LNCAP (cell line): ENCODE measurements around the gene CRELD2.

ENCODE experiments used
- TF ChIP-seq, protein P1 (sequence below): fragments of 450-650 bp; IDR thresholded peaks from 2 replicates; pipeline ENCODE4 v1.5.1; 2017; ENCODE audit warnings: mild to moderate bottlenecking

The CRELD2 gene

GRCh38 chr22:49917974-49918910, at the start of gene CRELD2, which contains the start of gene ALG12:
TSS of gene CRELD2 (plus strand) at chr22:49918634. CDS start at chr22:49918770, 136 bp downstream.
TSS of gene ALG12 (minus strand) at chr22:49918438. CDS start at chr22:49913765, 4,673 bp downstream.
- TF ChIP-seq, protein P1, sequence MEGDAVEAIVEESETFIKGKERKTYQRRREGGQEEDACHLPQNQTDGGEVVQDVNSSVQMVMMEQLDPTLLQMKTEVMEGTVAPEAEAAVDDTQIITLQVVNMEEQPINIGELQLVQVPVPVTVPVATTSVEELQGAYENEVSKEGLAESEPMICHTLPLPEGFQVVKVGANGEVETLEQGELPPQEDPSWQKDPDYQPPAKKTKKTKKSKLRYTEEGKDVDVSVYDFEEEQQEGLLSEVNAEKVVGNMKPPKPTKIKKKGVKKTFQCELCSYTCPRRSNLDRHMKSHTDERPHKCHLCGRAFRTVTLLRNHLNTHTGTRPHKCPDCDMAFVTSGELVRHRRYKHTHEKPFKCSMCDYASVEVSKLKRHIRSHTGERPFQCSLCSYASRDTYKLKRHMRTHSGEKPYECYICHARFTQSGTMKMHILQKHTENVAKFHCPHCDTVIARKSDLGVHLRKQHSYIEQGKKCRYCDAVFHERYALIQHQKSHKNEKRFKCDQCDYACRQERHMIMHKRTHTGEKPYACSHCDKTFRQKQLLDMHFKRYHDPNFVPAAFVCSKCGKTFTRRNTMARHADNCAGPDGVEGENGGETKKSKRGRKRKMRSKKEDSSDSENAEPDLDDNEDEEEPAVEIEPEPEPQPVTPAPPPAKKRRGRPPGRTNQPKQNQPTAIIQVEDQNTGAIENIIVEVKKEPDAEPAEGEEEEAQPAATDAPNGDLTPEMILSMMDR, result no peak

GRCh38 chr22:49869086-49869830, 49.2 kb upstream of the CRELD2 start:
- TF ChIP-seq, protein P1, result no peak

DNA sequence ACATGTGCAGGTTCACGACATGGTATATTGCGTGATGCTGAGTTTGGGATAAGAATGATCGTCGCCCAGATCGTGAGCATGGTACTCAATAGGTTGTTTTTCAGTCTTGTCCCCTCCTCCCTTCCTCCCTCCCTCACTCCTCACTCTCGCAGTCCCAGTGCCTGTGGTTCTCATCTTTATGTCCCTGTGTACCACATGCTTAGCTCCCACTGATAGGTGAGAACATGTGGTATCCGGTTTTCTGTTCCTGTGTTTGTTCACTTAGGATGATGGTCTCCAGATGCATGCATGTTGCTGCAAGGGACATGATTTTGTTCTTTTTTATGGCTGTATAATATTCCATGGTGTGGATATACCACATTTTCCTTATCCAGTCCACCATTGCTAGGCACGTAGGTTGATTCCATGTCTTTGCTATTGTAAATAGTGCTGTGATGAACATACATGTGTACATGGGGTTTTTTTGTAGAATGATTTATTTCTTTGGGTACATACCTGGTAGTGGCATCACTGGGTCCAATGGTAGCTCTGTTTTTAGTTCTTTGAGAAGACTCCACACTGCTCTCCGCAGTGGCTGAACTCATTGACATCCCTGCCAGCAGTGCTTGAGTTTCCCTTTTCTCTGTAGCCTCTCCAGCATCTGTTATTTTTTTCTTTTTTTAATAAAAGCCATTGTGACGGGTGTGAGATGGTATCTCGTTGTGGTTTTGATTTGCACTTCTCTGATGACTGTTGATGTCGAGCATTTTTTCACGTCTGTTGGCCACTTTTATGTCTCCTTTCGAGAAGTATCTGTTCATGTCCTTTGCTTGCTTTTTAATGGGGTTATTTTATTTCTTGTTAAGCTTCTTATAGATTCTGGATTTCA, 48.4 kb upstream of the CRELD2 start:
- TF ChIP-seq, protein P1, result no peak

- TF ChIP-seq, protein P1, result no peak
These were observed 47.0 kb upstream of the CRELD2 start for GRCh38 chr22:49871482-49871881.

GRCh38 chr22:49872347-49872746, 46.1 kb upstream of the CRELD2 start:
- TF ChIP-seq, protein P1, result no peak

DNA sequence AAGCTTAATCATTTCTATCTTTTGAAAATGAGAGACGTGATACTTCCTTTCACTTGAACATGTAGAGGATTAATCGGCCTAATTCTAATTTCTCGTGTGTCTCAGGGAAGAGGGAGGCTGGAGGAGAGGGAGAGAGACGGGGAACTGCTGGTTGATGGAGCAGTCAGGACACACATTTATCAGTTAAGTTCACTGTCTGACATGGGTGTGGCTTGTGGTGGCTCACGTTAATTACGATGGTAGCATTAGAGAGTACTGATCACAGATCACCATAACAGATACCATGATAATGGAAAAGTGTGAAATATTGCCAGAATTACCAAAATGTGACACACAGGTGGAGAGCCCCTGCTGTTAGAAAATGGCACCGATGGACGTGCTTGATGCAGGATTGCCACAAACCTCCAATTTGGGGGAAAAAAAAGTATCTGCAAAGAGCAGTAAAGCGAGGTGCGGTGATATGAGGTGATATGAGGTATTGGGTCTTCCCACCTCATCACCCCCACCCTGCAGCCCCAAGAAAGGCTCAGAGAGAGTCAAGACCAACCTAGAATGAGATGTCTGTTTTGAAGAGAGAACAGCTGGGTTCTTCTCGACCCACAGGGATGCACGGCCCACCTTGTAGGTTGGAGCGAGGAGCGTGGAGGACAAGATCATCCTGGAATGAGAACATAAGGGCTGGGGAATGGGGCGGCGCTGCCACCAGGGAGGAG, 45.0 kb upstream of the CRELD2 start:
- TF ChIP-seq, protein P1, result no peak
